HCT116 (cell line): ENCODE results near the gene CDKL2. TPM values are rescaled to one million over a fixed set of nuclear protein-coding genes. Genes with fewer than 3 reads are reported as not detected.

ENCODE experiments used
- ATAC-seq: fragments of 200-7000 bp; cut with Tn5 transposase; 2 replicates; pipeline ENCODE4 v1.9.1; 2020; ENCODE audit warnings: mild to moderate bottlenecking, moderate library complexity
- BruUV-seq: library from RNA; stranded (reverse); fragments of 400-500 nt; replicated peaks from 2 replicates; lab custom pipeline; 2021; lab: Mats Ljungman, UMichigan
- CTCF ChIA-PET: fragments of 300-600 bp; sonication (Branson Sonifier 250); formaldehyde crosslinking; loops from one replicate; lab custom pipeline; 2021; ENCODE audit warnings: antibody characterized with exemption; lab: Charles Lee
- POLR2A ChIA-PET: fragments of 300-600, 350-600 bp; sonication (Branson Sonifier 250); formaldehyde crosslinking; loops from one replicate; lab custom pipeline; 2021; ENCODE audit warnings: antibody characterized with exemption; lab: Charles Lee
- RAD21 ChIA-PET, 2 experiments: fragments of 300-600 bp; sonication (Branson Sonifier 250); formaldehyde crosslinking; loops; one replicate each; lab custom pipeline; 2023; ENCODE audit warnings: low total read pairs in 2 of 2; ENCODE audit not compliant: uncharacterized antibody in 2 of 2, unreplicated experiment in 2 of 2, low non-redundant PET in 1 of 2; lab: Charles Lee
- DNase-seq: peaks from one replicate; pipeline ENCODE4 v3.0.0-alpha.2; 2010; ENCODE audit warnings: low read depth, low spot score
- H2AFZ ChIP-seq: fragments of 200-600 bp; shearing (Covaris generic), sonication (generic); 2 replicates; pipeline ENCODE4 v1.6.1; 2017; ENCODE audit warnings: low read depth, mixed run types, mixed read lengths, antibody characterized with exemption, low read length; ENCODE audit not compliant: poor library complexity, severe bottlenecking
- H3K27ac ChIP-seq: 2 replicates; pipeline ENCODE4 v1.5.1; 2012; ENCODE audit warnings: low read depth, low read length
- H3K27me3 ChIP-seq: fragments of 200-600 bp; sonication (generic); 2 replicates; pipeline ENCODE4 v1.6.1; 2016; ENCODE audit warnings: mixed run types, low read length, mixed read lengths; ENCODE audit not compliant: insufficient read depth
- H3K36me3 ChIP-seq, 2 experiments: fragments of 200-500 bp in 1 of 2; fragments of 200-600 bp in 1 of 2; sonication (Bioruptor generic) in 1 of 2; sonication (generic) in 1 of 2; 2 replicates each; pipeline versions ENCODE4 v1.5.1 to v1.6.1; 2014 to 2016; ENCODE audit warnings: low read length in 2 of 2, inconsistent platforms in 1 of 2, mixed read lengths in 1 of 2, mixed run types in 1 of 2; ENCODE audit not compliant: insufficient read depth in 2 of 2, control insufficient read depth in 1 of 2
- H3K4me1 ChIP-seq, 2 experiments: fragments of 200-600 bp in 1 of 2; sonication (generic) in 1 of 2; 2 replicates each; pipeline versions ENCODE4 v1.5.1 to v1.6.1; 2012 to 2017; ENCODE audit warnings: low read length in 2 of 2, inconsistent platforms in 1 of 2, mild to moderate bottlenecking in 1 of 2, mixed read lengths in 1 of 2, mixed run types in 1 of 2, moderate library complexity in 1 of 2; ENCODE audit not compliant: insufficient read depth in 2 of 2, control insufficient read depth in 1 of 2
- H3K4me2 ChIP-seq: fragments of 200-600 bp; sonication (generic); 2 replicates; pipeline ENCODE4 v1.6.1; 2017; ENCODE audit warnings: mixed run types, low read length, mixed read lengths
- H3K4me3 ChIP-seq, 2 experiments: fragments of 200-600 bp in 1 of 2; sonication (generic) in 1 of 2; replicated peaks in 1 of 2; 2 replicates each; pipeline ENCODE4 v1.5.1; 2011 to 2016; ENCODE audit warnings: low read length in 2 of 2, control low read depth in 1 of 2, low read depth in 1 of 2, mild to moderate bottlenecking in 1 of 2, mixed read lengths in 1 of 2, mixed run types in 1 of 2
- H3K79me2 ChIP-seq: fragments of 200-600 bp; sonication (generic); 2 replicates; pipeline ENCODE4 v1.6.1; 2017; ENCODE audit warnings: mild to moderate bottlenecking, mixed run types, low read length, moderate library complexity, mixed read lengths; ENCODE audit not compliant: insufficient read depth
- H3K9ac ChIP-seq: fragments of 200-600 bp; sonication (generic); 2 replicates; pipeline ENCODE4 v1.6.1; 2016; ENCODE audit warnings: low read length, mixed read lengths
- H3K9me2 ChIP-seq: fragments of 200-600 bp; sonication (generic), shearing (Covaris generic); 2 replicates; pipeline ENCODE4 v1.6.1; 2017; ENCODE audit warnings: mixed run types, mild to moderate bottlenecking, moderate library complexity; ENCODE audit not compliant: insufficient read depth
- H3K9me3 ChIP-seq, 2 experiments: fragments of 200-500 bp in 1 of 2; fragments of 200-600 bp in 1 of 2; sonication (Bioruptor generic) in 1 of 2; sonication (generic) in 1 of 2; 2 replicates each; pipeline ENCODE4 v1.6.1; 2014 to 2017; ENCODE audit warnings: low read length in 2 of 2, mixed read lengths in 2 of 2, inconsistent platforms in 1 of 2, low read depth in 1 of 2, mild to moderate bottlenecking in 1 of 2, mixed run types in 1 of 2, moderate library complexity in 1 of 2; ENCODE audit not compliant: control insufficient read depth in 1 of 2, insufficient read depth in 1 of 2
- H4K20me1 ChIP-seq: fragments of 200-600 bp; sonication (generic), shearing (Covaris generic); 2 replicates; pipeline ENCODE4 v1.6.1; 2017; ENCODE audit warnings: mixed run types, mild to moderate bottlenecking, moderate library complexity; ENCODE audit not compliant: insufficient read depth
- CBX3 ChIP-seq: IDR thresholded peaks from 2 replicates; pipeline ENCODE4 v1.6.1; 2012; ENCODE audit warnings: low read depth
- CEBPB ChIP-seq: IDR thresholded peaks from 2 replicates; pipeline ENCODE4 v1.6.1; 2012; ENCODE audit warnings: low read depth
- ELF1 ChIP-seq: IDR thresholded peaks from 2 replicates; pipeline ENCODE4 v1.6.1; 2012; ENCODE audit warnings: low read depth, borderline replicate concordance
- EZH2 ChIP-seq: fragments of 200-600 bp; sonication (generic); IDR thresholded peaks from 2 replicates; pipeline ENCODE4 v1.6.1; 2017; ENCODE audit warnings: antibody characterized with exemption, mixed run types
- FOSL1 ChIP-seq: IDR thresholded peaks from 2 replicates; pipeline ENCODE4 v1.6.1; 2012; ENCODE audit warnings: low read depth
- JUND ChIP-seq: IDR thresholded peaks from 2 replicates; pipeline ENCODE4 v1.6.1; 2012
- MAX ChIP-seq: IDR thresholded peaks from 2 replicates; pipeline ENCODE4 v1.6.1; 2012
- POLR2A ChIP-seq: IDR thresholded peaks from 2 replicates; pipeline ENCODE4 v1.7.0; 2011; ENCODE audit warnings: borderline replicate concordance; ENCODE audit not compliant: insufficient read depth, insufficient read length; ENCODE audit errors: extremely low read depth
- RAD21 ChIP-seq: IDR thresholded peaks from 2 replicates; pipeline ENCODE4 v1.6.1; 2012; ENCODE audit warnings: low read depth, mild to moderate bottlenecking
- SP1 ChIP-seq: IDR thresholded peaks from 2 replicates; pipeline ENCODE4 v1.6.1; 2012; ENCODE audit warnings: low read depth
- SRF ChIP-seq: IDR thresholded peaks from 2 replicates; pipeline ENCODE4 v1.6.1; 2012; ENCODE audit warnings: low read depth
- TCF7L2 ChIP-seq: IDR thresholded peaks from 2 replicates; pipeline ENCODE4 v1.7.0; 2011; ENCODE audit warnings: borderline replicate concordance, inconsistent platforms; ENCODE audit not compliant: insufficient read depth, insufficient read length; ENCODE audit errors: extremely low read depth
- YY1 ChIP-seq: IDR thresholded peaks from 2 replicates; pipeline ENCODE4 v1.6.1; 2011; ENCODE audit warnings: low read length, low read depth, moderate library complexity, mild to moderate bottlenecking; ENCODE audit not compliant: insufficient replicate concordance; ENCODE audit errors: extremely low read depth
- ZBTB33 ChIP-seq: IDR thresholded peaks from 2 replicates; pipeline ENCODE4 v1.6.1; 2011; ENCODE audit warnings: mild to moderate bottlenecking, low read length, moderate library complexity; ENCODE audit not compliant: insufficient replicate concordance; ENCODE audit errors: extremely low read depth
- ZFX ChIP-seq: fragments of 450-650 bp; IDR thresholded peaks from 2 replicates; pipeline ENCODE4 v1.6.1; 2017
- intact Hi-C: fragments of 100-400 bp; cut with micrococcal nuclease; formaldehyde crosslinking; loops from 2 replicates; pipeline ENCODE4 v1.10.0; 2022
- total RNA-seq: library from RNA; stranded (reverse); gene quantifications from one replicate; pipeline ENCODE4 v1.2.1, GENCODE V29; 2021; ENCODE audit not compliant: unreplicated experiment
- TF ChIP-seq, protein P1 (sequence below), 3 experiments: fragments of 200-600 bp in 1 of 3; sonication (generic) in 1 of 3; IDR thresholded peaks in 2 of 3; conservative IDR thresholded peaks in 1 of 3; 2 replicates each; pipeline ENCODE4 v1.5.1; 2012 to 2017; ENCODE audit warnings: low read depth in 2 of 3, low read length in 2 of 3, antibody characterized with exemption in 1 of 3, borderline replicate concordance in 1 of 3, control low read depth in 1 of 3, mild to moderate bottlenecking in 1 of 3, mixed read lengths in 1 of 3, mixed run types in 1 of 3, moderate library complexity in 1 of 3; ENCODE audit not compliant: insufficient read depth in 1 of 3
- TF ChIP-seq, protein P2 (sequence below): IDR thresholded peaks from 2 replicates; pipeline ENCODE4 v1.6.1; 2012

CDKL2 gene
- total RNA-seq, 1 experiment from 2014 or later: 1.2 TPM

GRCh38 chr4:75530556-75531322 is 99.6 kb downstream of the CDKL2 start:
- TF ChIP-seq ZBTB33 (no peak), ZFX (no peak), YY1 (no peak), FOSL1 (no peak), MAX (no peak), ELF1 (no peak), JUND (no peak), CEBPB (no peak), TCF7L2 (no peak), CBX3 (no peak), EZH2 (no peak), SP1 (no peak), RAD21 (no peak), POLR2A (no peak), SRF (no peak)
- TF ChIP-seq, protein P1, sequence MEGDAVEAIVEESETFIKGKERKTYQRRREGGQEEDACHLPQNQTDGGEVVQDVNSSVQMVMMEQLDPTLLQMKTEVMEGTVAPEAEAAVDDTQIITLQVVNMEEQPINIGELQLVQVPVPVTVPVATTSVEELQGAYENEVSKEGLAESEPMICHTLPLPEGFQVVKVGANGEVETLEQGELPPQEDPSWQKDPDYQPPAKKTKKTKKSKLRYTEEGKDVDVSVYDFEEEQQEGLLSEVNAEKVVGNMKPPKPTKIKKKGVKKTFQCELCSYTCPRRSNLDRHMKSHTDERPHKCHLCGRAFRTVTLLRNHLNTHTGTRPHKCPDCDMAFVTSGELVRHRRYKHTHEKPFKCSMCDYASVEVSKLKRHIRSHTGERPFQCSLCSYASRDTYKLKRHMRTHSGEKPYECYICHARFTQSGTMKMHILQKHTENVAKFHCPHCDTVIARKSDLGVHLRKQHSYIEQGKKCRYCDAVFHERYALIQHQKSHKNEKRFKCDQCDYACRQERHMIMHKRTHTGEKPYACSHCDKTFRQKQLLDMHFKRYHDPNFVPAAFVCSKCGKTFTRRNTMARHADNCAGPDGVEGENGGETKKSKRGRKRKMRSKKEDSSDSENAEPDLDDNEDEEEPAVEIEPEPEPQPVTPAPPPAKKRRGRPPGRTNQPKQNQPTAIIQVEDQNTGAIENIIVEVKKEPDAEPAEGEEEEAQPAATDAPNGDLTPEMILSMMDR (IDR thresholded peaks at IDR 0.05 in 2 of 3, conservative IDR thresholded peaks at IDR 0.05 in 1 of 3; ENCODE audit: borderline replicate concordance in 1 of 3, insufficient read depth in 1 of 3, low read depth in 2 of 3, low read length in 2 of 3): no peak
- TF ChIP-seq, protein P2, sequence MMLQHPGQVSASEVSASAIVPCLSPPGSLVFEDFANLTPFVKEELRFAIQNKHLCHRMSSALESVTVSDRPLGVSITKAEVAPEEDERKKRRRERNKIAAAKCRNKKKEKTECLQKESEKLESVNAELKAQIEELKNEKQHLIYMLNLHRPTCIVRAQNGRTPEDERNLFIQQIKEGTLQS: no peak
- Histone ChIP-seq H3K9ac (no peak overlapping the region), H3K36me3 (peaks cover 9 to 12% of the 10 kb centered on the region in 2 experiments; a peak in 3 of 4 replicates), H3K27me3 (no peaks in the 10 kb centered on the region), H3K79me2 (no peaks in the 10 kb centered on the region), H3K4me2 (no peak overlapping the region), H2AFZ (no peak overlapping the region), H4K20me1 (no peaks in the 10 kb centered on the region), H3K4me3 (no peak overlapping the region), H3K9me2 (no peaks in the 10 kb centered on the region), H3K4me1 (no peaks in the 10 kb centered on the region), H3K27ac (no peak overlapping the region), H3K9me3 (no peaks in the 10 kb centered on the region)
- ATAC-seq: no peak
- BruUV-seq: no TSS peak
- intact Hi-C loops: no loop called here
- CTCF ChIA-PET: no interaction called here
- no peak for DNase-seq
- POLR2A ChIA-PET: no interaction called here
- RAD21 ChIA-PET: no interaction called here
